Raji (cell line): Measurements from ENCODE around the gene ZNF547.

ENCODE experiments used
- POLR2A ChIP-seq: IDR thresholded peaks from 2 replicates; pipeline ENCODE4 v1.6.1; 2011; ENCODE audit warnings: low read depth, low read length, control low read depth; ENCODE audit not compliant: insufficient read depth

ZNF547 gene

DNA sequence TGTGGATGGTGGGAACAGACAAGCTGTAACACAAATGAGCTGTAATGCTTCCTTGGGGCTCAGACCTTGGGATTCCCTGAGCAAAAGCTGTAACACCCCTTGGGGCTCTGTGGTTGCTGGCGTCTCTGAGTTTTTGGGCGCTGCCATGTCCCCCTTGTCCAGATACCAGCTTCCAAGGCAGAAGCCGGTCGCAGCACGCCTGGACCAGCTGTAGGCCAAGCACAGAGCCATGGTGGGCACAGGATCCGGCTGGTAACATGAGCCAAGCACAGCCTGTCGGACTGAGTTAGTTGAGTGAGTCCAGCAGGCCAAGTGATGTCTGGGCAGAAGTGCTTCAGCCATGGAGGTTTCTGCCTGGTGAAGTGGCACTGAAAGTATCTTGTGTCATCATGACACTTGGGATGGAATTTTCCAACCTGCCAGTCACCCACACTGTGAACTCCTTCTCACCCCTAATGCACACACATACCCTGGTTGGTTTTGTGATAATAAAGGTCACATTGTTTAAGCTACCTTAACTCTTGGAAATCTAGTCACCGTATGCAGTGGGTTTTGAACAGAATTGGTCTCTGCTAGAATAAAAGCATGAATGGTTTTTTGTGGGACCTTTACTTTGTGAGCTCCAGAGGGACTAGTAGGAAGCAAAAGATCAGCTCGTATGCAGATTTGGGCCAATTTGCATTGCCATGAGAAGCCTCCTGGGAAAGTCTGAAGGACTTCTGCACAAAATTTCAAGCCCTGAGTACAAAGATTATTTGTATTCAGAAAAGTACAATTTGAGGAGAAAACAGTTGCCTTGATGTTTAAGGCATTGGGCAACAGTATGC lies 40.6 kb downstream of the ZNF547 start:
- no peak for TF ChIP-seq POLR2A

DNA sequence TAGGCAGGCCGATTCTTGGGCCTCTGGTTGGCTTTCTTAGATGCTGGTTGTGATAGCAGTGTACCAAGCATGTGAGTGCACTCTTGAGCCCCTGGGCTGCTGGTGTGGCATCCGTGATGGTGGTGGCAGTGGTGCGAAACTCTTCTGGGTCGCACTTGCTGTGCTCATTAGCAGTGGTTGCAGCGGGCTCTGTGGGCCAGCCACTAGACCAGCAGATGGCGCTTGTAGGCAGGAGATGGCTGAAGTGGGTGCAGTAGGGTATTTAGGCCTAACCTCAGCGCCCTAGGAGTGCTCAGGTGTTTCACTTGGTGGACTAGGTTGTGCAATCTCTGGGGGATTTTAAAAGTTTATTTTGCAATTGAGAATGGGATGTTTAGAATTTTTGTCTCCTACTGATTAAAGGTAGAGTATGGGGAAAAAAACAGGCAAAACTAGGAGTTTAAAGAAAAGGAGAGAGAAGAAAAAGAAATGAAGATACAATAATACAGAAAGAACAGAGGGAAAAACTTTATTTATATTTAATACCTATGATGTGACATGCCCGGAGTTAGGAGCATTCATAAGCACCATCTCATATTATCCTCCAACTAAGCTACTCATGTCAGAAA lies 43.3 kb downstream of the ZNF547 start:
- no peak for TF ChIP-seq POLR2A

DNA sequence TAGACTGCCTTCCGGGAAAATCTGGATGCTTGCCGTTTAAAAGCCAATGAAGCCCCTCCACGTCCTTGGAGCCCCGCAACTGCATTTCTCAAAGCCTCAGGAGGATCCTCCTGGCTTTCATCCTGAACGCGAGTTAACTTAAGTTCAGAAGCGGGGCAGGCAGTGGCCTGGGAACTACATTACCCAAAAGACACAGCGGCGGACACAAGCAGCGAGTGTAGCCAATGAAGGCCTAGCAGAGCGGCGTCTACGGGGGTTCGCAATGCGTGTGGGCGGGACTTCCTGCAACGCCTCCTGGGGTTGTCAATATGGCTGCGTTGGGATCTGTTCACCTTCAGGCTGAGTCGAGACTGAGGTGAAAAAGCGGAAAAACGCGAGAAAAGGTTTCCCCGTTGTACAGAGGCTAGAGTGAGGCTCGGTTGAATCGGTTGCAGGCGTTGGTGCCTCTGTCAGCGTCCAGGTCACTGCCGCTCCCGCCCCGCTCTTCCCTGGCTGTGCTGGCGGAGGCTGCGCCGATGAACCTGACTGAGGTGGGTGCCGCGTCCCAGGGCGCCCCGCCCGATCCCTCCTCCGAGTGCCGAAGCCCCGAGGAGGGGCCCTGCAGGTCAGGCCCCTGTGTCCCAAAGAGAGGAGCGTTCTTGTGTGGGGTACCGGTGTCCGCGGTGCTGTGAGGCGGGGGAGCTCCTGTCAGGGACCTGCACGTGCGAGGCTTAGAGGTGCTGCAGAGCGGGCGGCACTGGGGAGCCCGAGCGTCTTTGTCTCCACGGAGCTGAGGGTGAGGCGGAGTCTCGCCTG lies 47.7 kb downstream of the ZNF547 start, which contains the start of gene ZNF17:
ZNF17 (plus strand) TSS at position 285 of the 795 bp plus-strand sequence. CDS start 2,455 bp downstream, outside the sequence.
- peak; percentile 58 for TF ChIP-seq POLR2A

DNA sequence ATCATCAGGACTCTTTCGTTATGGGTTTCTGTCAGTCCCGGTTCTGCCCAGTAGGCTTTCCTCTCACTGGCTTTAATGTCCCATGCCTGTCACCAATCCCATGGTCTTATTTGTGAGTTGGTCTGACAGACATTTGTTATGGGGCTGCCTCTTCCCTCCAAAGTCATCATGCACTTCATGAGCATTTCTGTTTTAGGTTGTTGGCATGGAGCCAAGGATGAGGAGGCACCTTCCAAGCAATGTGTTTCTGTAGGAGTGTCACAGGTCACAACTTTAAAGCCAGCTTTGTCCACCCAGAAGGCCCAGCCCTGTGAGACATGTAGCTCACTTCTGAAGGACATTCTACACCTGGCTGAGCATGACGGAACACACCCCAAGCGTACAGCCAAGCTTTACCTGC lies 56.1 kb downstream of the ZNF547 start:
- no peak for TF ChIP-seq POLR2A

DNA sequence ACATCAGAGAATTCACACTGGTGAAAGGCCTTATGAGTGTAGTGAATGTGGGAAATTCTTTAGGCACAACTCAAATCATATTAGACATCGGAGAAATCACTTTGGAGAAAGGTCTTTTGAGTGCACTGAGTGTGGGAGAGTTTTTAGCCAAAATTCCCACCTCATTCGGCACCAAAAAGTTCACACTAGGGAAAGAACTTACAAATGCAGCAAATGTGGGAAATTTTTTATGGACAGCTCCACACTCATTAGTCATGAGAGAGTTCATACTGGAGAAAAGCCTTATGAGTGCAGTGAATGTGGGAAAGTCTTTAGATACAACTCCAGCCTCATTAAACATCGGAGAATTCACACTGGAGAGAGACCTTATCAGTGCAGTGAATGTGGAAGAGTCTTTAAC lies 57.7 kb downstream of the ZNF547 start:
- no peak for TF ChIP-seq POLR2A
